Embryonic facial prominence (tissue), 1 donor: ENCODE measurements around the gene EIF2B1.
"Not testable (repeated sequence)": the region's sequence is repeated elsewhere in the genome, so short reads cannot be mapped to it uniquely, and the experiment has no call there.

Source experiments
- DNase-seq: peaks from one replicate; pipeline ENCODE4 v3.0.0-alpha.2; 2016; ENCODE audit errors: extremely low spot score

The EIF2B1 gene

DNA sequence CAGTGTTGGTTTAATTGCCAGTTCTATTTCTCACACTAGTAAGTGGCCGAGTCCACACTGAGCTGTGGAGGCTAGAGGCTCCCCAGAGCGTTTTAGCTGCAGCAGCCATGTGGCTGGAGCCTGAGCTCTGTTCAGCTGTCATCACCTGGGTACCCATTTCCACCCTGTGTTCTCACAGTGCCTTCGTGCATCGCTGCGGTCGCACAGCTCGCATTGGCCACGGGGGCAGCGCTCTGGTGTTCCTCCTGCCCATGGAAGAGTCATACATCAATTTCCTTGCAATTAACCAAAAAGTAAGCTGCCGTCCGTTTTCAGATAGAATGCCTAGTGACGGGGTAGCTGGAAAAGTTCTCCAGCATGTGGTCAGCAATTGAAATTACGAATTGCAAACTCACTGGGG, 15.9 kb downstream of the EIF2B1 start:
- no peak for DNase-seq

DNA sequence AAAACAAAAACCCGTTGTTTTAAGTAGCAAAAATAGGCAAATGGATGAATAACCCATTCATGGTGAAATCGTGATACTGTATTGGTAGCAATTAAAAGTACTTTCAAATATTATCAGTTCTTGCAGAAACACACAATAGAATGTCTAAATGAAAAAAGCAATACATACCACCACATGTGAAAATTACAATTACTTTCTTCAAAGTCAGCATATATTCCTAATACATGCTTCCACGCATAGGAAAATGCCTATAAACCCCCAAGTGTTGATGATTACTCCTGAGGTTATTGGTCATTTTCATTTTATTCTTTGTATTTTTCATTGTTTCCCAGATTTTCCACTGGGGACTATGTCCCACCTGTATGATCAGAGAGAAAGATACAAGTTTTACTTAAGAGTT, 16.3 kb downstream of the EIF2B1 start:
- no peak for DNase-seq

DNA sequence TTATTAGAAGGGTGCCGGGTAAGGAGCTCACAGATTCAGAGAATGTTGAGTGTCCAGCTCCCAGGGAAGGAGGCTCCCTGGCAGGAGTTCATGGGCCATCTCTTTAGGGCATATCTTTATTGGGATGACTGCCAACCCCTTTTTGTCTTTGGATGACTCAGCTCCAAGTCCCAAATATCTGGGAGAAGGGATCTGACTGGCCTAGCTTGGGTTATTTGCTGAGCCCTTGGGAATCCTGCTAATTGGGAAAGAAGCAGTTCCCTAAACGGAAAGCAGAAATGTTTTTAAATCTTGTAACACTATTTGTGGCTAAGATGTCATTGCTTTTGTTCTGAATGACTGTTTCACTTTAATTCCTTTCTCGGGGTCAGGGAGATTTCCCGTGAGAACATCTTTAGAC, 19.0 kb downstream of the EIF2B1 start:
- DNase-seq = no peak

DNA sequence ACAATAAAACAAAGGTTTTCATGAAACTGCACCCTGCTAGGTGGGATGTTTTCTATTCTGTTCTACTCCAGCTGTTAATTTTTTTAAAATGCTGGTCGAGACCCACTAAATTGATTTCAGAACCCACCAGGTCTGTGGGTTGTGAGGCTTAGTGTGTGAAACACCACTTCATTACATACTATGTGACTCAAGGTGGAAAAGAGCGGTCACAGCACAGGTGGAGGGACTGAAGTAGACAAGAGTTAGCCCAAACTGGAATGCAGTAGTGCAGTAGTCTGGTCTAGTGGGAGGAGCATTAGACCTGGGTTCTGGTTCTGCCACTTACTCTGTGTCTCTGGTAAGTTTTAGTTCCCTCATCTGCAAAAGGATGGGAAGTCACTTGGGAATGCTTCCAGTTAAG, 19.4 kb downstream of the EIF2B1 start:
- no peak for DNase-seq

DNA sequence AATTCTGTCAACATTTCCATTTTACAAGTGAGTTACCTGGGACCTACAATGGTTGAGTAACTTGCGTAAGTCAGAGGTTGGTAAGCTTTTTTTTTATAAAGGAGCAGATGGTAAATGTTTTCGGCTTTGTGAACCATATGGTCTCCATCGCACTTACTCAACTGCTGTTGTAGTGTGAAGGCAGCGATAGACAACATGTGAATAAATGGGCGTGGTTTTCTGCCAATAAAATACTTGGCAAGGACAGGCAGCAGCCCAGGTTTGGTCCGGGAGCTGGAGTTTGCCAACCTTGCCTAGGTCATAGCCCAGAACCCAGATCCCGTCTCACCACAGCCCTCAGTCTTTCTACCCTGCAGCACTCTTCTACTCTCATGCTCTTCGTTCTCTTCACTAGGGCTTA, 25.3 kb downstream of the EIF2B1 start:
- no peak for DNase-seq

DNA sequence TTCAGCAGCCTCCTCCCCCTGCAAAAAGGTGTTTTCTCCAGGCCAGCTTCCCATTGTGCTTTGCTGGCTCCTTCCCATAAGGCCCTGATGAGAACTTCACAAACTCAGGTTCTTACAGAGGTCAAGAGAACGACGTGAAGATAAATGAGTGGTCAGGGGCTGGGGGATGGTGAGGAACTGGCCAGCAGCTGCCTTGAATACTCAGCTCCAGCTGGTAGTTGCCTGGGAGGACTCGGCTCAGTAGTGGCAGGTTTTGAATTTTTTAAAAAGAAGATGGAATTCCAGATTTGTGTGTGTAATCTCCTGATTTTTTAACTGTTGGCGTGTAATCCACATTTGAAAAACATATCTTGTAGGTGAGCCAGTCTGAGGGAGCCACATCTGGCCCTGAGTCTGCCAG, 25.7 kb downstream of the EIF2B1 start:
- DNase-seq = no peak

DNA sequence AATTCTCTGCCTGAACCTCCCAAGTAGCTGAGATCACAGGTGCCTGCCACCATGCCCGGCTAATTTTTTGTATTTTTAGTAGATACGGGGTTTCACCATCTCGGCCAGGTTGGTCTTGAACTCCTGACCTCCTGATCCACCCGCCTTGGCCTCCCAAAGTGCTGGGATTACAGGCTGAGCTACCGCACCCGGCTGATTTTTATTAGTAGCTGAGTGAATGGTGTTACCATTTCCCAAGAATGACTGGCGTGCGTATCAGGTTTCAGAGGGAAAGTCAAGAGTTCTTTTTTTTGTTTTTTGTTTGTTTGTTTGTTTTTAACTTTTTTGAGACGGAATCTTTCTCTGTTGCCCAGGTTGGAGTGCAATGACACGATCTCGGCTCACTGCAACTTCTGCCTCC, 30.0 kb downstream of the EIF2B1 start:
- DNase-seq = not testable (repeated sequence)

DNA sequence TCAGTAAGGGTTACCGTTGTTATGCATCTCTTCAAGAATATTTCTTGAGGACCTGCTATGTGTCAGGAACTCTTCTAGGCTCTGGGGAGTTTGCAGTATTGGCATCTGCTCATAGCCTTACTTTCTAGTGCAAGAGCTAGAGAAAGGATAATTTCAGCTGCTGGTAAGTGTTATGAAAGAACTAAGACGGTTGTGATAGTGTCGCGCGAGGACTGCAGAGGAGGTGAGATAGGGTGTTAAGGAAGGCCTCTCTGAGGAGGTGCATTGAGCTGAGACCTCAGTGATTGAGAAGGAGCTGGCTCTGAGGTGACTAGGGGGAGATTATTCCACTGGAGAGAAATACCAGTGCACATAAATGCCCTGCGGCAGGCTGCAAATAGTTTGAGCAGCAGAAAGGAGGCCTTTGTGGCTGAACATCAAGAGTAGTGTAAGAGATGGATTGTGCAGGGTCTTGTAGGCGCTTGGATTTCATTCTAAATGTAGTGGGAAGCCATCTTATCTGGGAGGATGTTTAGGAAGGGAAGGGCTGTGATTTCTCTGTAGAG, 30.8 kb downstream of the EIF2B1 start:
- DNase-seq = no peak

DNA sequence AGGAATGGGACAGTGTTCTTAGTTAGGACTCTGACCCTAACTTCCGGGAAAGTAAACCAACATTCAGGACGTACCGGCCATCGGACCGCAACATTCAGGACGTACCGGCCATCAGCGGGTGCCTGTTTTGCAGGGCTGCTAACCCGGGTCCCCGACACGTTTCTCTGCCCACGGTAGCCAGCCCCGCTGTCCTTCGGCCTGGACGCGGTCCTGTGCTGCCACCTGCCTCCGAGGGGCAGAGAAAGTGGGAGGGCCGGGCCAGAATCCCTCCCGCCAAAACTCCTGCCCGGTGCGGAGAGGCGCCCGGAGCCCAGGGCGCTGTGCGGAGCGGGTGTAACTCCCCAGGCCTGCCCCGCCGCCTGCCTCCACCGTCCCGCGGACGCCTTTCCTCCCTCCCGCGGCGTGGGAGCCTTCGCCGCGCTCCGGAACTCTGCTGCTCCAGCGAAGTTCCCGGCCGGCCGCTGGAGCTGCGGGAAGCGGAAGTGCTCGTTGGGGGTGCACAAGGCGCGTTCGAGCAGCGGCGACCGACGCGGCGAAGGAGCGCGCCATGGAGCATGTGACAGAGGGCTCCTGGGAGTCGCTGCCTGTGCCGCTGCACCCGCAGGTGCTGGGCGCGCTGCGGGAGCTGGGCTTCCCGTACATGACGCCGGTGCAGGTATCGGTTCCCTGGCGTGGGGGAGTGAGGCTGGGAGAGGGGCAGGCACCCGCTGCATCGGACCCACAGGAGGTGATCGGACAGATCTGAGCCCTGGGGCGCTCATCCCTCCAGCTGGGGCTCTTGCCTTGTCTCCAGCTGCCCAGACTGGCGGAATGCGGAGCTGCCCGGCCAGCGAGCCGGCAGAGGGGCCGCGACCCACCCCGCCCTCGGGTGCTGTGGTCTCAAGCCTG, 31.6 kb downstream of the EIF2B1 start, which contains the start of gene DDX55:
DDX55 (plus strand) TSS at position 498 of the 888 bp plus-strand sequence; CDS start at position 548, 50 bp downstream.
- DNase-seq = peak; percentile 61

DNA sequence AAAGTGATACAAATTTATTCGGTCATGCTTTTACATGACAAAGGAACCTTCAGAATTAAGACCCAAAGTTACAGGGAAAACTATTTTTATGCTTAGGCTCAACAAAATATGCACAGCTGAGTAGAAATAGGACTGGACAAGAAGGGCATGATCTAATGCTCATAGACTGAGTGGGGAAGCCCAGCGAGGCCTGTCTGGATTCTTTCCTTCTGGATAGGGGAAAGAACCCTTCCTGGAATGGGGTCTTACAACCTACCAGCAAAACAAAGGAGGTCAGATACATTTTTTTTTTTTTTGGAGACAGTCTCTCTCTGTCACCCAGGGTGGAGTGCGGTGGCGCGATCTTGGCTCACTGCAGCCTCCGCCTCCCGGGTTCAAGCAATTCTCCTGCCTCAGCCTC, 33.8 kb downstream of the EIF2B1 start:
- no peak for DNase-seq

DNA sequence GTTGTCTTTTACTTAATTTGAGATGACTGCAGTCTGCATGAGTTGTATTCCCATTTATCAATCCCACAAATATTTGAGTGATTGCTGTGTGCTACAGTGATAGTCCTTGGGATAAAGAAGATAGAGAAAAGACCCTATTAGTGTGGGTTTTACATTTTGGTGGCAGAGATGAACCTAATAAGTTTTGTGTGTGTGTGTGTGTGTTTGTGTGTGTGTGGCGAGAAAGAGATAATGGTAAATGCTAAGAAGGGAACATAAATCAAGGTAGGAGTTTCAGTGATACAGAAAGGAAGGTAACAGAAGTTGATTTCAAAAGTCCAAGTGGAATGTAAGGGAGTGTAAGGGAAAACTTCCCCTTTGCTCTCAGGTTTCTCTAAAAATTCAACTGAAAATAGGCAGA, 34.2 kb downstream of the EIF2B1 start:
- no peak for DNase-seq

DNA sequence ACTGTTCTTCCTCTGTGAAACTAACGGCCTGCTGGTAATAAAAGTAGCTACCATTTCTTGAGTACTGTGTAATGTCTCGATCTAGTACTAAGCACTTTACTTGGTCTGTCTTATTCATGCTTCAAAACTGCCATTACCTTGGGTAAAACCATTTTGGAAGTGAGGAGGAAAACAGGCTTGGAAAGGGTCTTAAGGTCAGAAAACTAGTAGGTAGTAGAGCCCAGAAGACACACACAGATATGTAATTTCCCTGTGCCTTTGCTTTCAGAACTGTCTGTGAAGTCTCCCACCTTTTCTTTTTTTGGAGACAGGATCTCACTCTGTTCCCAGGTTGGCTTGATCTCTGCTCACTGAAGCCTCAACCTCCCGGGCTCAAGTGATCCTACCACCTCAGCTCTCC, 35.0 kb downstream of the EIF2B1 start:
- DNase-seq = no peak

DNA sequence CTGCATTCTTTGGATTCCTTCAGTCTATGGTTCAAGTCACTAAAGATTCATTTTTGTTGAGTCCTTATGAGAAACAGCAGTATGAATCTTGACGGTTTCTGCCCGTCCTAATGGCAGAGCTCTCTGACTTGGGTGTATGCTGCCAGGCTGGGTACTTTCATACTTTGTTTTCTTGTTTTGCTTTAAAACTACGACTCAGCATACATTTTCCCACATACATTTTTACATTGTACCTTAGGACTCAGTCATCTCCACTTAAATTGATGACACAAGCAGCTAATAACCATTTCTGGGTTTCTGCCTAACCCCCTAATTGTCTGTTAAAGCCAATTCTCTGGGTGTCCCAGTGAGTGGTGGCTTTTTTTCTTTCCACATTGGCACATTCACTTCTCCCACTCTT, 36.4 kb downstream of the EIF2B1 start:
- no peak for DNase-seq

DNA sequence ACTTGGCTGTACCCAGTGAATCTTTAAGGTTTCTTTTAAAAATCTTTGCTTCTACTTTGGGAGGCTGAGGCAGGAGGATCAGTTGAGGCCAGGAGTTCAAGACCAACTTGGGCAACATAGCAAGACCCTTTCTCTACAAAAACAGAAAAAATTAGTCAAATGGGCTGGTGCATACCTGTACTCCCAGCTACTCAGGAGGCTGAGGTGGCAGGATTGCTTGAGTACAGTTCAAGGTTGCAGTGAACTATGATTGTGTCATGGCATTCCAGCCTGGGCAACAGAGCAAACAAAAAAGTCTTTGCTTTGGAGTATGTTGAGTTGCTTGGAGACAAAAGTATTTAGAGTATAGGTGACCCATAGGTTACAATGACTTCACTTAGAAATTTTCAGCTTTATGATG, 37.8 kb downstream of the EIF2B1 start:
- no peak for DNase-seq

DNA sequence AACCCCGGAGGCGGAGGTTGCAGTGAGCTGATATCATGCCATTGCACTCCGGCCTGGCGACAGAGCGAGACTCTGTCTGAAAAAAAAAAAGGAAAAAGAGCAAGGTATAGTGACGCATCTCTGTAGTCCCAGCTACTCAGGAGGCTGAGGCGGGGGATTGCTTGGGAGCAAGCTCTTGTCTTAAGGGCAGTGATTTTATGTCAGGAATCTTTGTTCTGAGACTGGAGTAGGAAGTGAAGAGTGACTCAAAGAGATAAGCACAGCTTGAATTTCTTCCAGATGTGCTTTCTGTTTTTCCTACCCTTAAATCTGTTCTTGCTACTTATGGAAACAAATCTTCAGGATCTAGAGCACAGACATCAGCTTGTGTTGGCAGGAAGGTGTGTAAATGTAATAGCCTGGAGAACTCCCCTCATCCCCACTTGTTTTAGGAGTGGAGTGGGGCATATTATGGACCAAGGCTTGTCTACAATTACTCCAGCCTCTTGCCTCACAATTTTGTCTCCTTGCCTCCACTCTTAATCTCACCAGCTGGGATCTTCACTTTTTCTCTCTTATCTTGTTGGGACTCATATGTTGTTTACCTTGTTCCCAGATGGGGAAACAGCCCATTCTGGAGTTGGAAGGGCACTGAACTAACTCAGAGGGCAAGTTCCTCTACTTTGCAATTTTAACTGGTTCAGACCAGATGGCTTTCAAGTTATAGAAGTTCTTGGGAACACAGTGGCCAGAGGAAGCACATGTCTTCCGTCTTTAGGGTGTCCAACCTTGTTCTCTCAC, 41.6 kb downstream of the EIF2B1 start:
- DNase-seq = no peak

DNA sequence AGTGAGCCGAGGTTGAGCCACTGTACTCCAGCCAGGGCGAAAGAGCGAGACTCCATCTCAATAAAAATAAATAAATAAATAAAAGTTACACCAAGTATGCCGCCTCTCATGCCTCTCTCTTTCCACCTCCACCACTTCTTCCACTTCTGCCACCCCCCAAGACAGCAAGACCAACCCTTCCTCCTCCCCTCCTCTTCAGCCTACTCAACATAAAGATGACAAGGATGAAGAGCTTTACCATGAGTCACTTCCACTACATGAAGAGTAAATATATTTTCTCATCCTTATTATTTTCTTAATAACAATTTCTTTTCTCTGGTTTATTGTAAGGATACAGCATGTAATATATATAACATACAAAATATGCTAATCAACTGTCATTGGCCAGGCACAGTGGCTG, 52.7 kb downstream of the EIF2B1 start:
- DNase-seq = no peak

DNA sequence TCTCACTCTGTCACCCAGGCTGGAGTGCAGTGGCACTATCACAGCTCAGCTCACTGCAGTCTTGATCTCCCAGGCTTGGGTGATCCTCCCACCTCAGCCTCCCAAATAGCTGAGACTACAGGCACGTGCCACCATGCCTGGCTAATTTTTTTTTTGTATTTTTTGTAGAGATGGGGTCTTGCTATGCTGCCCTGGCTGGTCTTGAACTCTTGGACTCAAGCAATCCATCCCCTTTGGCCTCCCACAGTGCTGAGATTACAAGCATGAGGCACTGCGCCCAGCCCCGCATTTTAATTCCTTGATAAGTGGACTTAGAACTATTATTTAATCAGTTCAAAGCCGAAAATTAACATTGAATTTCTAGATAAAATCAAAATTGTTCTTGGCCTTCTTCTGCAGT, 54.7 kb downstream of the EIF2B1 start:
- DNase-seq = not testable (repeated sequence)

DNA sequence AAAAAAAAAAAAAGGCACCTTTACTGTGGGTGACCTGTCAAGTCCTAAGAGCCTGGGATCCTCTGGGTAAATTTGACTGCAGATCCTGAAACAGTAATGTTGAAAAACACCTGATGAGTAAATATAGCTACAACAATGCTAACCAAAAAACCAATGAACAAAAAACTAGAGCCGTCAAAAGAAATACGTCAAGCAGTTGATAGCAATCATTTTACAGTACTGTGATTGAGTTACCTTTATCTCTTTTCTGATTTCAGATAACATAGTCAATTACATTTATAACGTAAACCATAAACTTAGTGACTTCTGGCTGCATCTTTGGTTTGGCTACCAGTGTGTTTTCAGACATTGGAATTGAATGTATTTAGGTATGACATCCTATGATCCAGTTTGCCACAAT, 55.2 kb downstream of the EIF2B1 start:
- no peak for DNase-seq

DNA sequence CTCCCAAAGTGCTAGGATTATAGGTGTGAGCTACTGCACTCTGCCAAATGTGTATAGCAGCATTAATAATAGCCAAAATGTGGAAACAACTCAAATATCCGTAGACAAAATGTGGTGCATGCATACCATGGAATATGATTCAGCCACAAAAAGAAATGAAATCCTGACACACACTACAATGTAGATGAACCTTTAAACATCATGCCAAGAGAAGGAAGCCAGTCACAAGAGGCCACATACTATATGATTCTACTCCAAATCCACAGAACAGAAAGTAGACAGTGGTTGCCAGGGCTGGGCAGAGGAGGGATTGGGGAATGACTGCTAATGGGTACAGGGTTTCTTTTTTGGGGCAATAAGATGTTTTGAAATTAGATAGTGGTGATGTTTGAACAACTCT, 56.9 kb downstream of the EIF2B1 start:
- DNase-seq = no peak

DNA sequence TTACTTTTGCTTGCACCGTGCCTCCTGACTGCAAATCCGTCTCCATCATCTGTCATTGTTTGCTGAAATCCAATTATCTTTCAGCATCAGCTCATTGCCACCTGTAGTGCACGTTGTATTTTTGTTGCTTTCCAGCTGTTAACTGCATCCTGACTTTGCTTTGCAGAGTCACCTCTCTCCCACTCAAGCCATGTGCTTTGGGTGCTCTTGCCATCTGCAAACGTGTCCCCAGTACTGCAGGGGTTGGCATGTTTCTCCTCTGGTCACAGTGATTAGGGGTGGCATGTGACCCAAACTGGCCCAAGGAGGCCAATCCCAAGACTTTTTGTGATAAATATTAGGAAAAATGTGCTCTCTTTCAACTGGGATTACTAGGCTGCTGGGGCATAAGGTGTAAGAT, 59.6 kb downstream of the EIF2B1 start:
- no peak for DNase-seq

DNA sequence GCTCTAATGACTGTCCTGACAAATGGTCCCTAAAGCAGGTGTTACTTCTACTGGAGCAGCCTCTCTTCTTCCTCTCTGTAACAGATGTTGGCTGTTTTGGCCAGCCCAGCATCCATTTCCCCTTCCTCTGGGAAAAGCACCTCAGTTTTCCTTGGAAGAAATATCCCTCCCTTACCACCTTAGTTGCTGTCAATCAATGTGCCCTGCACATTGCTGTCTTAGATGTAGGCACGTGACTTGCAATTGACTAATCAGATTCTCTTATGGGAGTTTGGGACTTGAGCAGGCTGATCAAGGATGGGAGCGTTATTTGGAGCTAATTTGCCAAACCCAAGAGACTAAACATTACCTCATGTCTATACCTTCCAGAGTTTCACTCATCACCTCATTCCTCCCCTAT, 61.1 kb downstream of the EIF2B1 start:
- no peak for DNase-seq

DNA sequence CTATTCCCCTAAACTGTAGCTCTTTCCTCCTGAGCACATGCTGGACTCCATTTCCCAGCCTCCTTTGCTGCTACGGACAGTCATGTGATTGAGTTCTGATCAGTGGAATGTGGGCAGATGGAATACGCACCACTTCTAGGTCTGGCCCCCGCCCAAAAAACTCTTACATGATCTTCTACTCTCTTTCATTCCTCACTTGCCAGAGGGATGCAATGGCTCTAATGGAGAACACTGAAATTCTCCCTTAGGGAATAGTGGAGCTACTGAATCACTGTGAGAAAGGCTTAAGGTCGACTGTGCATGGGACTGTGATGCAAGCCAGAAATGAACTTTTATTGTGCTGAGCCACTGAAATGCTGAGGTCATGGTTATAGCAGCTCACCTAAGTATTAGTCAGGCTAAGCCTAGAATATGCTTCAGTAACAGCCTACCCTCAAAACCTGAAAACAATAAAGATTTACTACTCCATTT, 62.1 kb downstream of the EIF2B1 start:
- no peak for DNase-seq
